HG02840 (cell line): ENCODE data around the gene SLC8B1.

ENCODE experiments used
- ATAC-seq: cut with Tn5 transposase; IDR thresholded peaks from one replicate; pipeline ENCODE4 v1.9.1; 2021; ENCODE audit warnings: mild to moderate bottlenecking, moderate library complexity, moderate number of reproducible peaks; ENCODE audit not compliant: unreplicated experiment, low FRiP score

SLC8B1 gene

DNA sequence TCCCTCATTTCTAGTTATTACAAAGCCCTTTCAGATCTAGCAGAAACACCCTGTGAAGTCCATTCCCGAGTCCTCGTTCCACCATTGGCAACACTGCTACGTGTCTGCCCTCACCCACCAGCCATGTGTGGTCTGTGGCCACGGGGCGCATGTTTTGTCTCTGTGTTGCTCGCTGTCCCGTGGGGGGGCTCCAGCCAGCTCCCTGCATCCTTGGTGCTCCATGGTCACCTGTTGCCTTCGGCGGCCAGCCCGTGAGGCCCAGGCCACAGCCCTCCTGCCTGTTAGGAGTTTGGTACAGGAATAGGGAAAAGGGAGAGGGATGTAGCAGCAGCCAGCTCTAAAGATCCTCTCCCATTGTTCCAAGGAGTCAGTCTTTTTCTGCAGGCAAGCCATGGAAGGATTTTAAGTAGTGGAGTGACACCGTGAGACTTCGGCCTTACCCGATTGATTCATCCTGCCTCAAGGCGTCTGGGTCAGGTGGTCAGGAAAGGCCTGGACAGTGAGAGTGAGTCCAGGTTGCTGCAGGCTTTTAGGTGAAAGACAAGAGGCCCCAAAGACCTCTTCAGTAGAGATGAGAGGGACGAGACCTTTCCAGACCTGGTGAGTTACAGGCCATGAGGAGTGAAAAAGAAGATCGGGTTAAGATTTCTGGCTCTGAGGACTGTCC is 83.4 kb downstream of the SLC8B1 start:
- no peak for ATAC-seq

DNA sequence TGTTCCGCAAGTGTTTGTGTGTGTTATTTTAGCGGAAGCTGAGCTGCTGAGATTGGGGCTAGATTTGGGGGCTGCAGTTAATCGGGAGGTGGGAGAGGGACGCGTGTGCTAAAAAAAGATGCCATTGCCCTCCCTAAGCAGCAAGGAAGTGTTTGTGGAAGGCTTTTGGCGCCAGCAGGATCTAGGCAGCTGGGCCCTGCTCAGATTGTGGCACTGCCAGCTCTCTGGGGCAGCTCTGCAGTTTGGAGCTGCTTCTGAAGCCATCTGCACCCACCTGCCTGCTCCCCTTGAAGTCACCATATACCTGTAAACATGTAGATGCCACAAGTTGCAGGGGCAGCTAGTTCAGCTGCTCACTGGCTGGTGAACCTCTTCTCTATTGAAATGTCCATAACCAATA is 84.9 kb downstream of the SLC8B1 start:
- ATAC-seq, result no peak

DNA sequence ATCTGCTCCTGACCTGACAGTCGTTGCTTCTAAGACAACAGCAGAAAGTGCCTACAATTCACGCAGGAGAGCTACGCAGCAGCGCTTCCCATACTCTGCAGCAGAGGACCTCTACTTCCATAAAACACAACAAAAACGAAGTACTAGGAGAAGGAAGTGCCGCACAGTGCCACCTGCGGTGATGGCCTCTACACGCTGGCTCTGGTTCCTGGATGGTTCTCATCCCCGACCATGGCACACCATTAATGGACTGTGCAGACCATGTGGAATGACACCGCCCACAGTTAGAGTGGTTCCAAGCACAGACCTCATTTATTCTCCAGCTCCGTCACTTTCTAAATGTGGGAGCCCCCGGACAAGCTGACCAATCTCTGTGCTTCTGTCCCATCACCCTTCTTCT is 85.4 kb downstream of the SLC8B1 start:
- ATAC-seq, result no peak

DNA sequence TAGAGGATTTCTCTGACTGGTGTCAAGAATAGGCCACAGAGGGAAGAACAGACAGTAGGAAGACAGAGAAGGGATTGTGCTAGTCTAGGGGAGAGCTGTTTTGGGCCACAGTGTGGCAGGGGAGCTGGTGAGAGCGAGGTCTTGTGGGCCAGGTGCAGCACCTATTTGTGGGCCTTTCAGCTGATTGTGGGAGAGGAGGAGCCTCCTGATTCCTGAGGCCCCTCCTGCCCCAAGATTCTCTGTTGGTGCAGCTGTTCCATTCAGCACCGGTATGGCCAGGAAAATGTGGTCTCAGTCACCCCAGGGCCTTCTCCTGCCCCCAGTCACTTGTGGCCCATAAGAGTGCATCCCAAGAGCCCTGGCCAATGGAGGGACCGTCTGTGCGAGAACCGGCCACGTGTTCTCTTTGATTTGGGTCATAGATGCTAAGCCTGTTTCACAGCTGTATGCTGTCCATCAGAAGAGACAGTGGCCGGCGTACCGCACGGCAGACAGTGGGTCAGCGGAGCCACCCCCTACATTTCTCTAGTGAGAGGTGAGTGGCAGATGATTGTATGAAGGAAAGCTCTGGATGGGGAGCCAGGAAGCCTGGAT is 86.0 kb downstream of the SLC8B1 start:
- ATAC-seq, result no peak
